LNCAP (cell line): ENCODE results near the gene CCDC3.

Source experiments
- TF ChIP-seq, protein P1 (sequence below): fragments of 450-650 bp; IDR thresholded peaks from 2 replicates; pipeline ENCODE4 v1.5.1; 2017; ENCODE audit warnings: mild to moderate bottlenecking

Gene CCDC3

DNA sequence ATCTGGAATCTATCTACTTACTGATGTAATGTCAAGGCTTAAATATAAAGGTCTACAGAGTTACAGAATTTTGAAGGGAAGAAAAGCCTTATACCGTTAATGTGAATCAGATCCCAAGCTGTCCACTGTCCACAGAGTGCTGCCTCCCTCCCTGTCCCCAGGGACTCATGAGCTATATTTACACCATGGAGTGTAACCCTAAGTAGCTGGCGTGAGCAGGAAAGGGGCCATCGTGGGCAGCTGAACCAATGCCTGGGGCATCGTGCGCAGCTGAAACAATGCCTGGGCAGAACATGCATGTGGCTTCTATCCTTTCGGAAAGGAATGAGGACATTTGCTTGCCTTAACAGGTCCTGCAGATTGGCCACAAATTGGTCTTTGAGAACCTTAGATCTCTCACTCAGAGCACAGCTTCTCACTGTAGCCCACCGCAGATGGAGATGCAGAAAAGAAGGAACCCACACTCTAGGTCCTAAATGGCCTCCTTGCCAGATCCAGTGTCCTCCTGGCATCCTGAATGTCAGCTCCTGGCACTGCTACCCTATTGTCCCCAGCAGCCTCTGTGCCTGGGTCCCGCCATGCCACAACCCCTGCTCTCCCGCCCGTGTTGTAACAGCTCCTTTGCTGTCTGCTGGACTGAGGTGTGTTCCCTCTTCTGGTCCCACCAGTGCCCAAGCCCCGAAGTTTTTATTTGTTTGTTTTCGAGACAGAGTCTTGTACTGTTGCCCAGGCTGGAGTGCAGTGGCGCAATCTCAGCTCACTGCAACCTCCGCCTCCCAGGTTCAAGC is 30.3 kb downstream of the CCDC3 start:
- TF ChIP-seq, protein P1, sequence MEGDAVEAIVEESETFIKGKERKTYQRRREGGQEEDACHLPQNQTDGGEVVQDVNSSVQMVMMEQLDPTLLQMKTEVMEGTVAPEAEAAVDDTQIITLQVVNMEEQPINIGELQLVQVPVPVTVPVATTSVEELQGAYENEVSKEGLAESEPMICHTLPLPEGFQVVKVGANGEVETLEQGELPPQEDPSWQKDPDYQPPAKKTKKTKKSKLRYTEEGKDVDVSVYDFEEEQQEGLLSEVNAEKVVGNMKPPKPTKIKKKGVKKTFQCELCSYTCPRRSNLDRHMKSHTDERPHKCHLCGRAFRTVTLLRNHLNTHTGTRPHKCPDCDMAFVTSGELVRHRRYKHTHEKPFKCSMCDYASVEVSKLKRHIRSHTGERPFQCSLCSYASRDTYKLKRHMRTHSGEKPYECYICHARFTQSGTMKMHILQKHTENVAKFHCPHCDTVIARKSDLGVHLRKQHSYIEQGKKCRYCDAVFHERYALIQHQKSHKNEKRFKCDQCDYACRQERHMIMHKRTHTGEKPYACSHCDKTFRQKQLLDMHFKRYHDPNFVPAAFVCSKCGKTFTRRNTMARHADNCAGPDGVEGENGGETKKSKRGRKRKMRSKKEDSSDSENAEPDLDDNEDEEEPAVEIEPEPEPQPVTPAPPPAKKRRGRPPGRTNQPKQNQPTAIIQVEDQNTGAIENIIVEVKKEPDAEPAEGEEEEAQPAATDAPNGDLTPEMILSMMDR: no peak

DNA sequence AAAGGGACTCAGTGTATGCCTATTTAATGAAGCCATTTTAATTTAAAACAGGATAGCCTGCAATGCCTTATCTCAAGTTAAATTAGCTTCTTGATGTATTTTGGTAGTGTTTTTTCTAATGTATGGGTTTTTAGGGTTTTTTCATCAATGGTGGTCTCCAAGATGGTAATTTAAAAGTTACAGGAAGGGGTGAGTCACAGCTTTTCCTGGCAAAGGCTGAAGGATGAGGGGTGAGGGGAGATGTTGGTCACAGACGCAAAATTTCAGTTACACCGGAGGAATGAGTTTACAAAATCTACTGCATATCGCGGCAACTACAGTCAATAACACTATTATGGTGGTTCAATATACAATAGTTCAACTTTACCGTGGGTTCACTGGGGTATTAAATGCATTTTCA is 31.6 kb downstream of the CCDC3 start:
- TF ChIP-seq, protein P1: no peak

DNA sequence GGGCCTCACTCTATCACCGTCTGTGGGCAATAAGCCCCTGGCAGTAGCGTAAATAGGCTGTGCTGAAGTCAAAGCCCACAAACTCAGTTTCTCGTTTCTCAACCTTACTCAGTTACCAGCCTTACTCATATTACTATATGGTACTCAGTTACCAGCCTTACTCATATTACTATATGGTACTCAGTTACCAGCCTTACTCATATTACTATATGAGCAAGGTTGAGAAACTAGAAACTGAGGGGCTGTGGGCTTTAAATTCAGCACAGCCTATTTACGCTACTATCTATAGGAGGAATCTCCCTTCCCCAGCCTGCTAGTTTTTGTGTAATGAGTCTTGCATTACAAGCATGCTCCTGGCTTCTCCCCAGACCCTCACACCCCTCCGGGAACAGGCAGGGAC is 35.4 kb downstream of the CCDC3 start:
- TF ChIP-seq, protein P1: no peak

DNA sequence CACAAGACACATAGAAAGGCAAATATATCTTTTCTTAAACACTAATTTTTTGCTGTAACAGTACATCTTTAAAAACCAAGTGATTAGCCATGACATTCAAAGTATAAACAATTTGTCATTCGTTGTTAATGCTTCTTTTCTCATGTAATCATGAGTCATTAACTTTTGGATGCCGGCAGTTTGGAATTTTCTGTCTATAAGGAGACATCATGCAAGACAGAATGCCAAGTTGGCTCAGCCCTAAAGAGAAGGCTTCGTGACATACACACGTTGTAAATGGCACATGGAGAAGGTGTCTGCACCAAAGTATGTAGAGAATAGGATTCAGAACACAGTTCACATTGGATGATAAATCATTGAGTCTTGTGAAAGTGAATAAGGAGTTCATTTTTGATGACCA is 35.9 kb downstream of the CCDC3 start:
- TF ChIP-seq, protein P1: no peak

DNA sequence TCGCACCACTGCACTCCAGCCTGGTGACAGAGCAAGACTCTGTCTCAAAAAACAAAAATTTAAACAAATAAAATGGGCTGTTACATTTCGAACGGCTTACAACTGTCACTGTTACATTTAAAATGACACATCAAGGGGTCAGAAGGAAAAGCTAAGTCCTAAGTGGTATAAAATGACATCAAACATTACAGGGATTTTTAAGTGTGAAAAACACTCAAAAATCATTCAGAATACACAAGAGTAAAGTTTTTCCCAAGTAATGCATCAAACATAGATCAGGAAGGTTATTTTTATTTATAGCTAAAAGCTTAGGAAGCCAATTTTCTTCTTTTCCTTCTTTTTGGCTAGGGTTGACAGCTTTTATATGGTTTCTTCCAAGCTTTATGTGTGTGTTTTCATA is 39.0 kb downstream of the CCDC3 start:
- TF ChIP-seq, protein P1: no peak

DNA sequence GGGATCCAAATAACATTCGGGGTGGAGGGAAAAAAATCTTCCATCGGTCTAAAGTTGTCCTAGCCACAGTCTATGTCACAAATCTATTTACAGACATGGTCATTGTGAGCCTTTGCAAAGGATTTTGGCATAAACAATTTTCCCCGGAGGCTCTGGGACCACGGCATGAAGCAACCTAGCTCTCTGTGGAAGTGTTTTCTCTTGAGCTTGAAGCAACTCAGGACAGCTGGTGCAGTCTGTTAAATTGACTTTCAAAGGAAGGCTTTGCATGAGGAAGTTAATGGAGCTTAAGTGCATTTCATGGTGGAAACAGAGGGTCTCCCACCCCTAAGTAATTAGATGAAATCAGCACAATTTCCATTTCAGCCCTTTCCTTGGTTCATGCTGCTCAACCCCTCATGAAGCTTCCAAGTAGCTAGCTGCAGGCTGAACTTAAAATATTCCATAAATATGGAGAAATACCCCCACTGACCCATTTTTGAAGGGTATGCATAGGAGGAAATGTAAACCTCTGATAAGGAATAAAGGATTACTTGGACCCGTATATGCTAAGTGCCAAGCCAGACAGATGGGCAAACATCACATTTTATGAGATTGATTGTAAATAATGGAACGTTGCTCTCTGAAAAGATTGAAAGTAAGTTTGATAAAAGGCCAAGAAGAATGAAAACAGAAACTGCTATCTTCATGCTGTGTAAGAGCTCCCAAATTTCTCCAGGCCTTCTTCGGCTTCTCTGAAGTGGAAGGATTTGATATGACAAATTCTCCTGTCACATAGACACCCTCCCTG is 39.9 kb downstream of the CCDC3 start:
- TF ChIP-seq, protein P1: no peak

DNA sequence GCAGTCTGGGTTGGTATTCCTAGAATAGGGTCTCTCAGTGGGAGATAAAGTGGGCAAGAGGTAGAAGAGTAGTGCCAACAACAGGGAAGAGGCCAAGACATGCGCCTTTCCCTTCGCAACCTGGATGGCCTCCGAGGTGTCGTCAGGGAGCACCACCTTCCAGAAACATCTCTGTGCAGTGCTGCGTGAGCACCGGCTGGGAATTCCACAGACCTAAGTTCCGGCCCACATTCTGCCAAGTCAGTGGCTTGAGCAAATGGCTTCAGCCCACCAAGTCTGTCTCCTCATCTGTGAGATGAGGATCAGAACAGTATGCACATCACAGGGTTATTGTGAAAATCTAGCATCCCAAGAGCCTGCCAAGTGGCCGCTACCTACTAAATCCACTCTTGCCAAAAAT is 40.6 kb downstream of the CCDC3 start:
- TF ChIP-seq, protein P1: no peak
